ENCODE data around the gene OR56B4.
"Not testable (repeated sequence)": the region's sequence is repeated elsewhere in the genome, so short reads cannot be mapped to it uniquely, and the experiment has no call there.

The OR56B4 gene

GRCh38 chr11:6107384-6107783 is at the start of gene OR56B4:
TSS of gene OR56B4 (plus strand) at chr11:6107684. CDS start at chr11:6107779, 95 bp downstream.
- not testable (repeated sequence) for H3K4me3 ChIP-seq (ENCODE audit: low read depth, low read length); DNase-seq (ENCODE audit: low read depth)

DNA sequence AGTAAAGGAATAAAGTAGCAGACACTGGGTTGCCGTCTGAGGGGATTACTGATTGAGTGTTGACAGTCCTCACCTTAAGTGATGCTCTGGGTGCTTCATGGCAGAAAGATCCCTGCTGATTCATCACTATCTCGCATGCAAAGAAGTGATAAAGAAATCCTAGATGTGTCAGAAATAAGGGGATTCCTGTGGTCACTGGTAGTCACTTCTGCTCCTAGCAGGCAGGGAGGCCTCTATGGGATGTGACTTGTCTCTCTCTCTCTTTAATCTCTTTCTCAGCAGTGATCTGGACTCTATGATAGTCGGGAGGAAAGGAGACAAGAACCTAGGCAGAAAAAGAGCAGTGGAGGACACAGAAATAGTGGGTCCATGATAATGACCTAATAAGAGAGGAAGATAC is 46.0 kb upstream of the OR56B4 start:
- no peak for TF ChIP-seq CTCF (IDR thresholded peaks at IDR 0.05; ENCODE audit: control insufficient read depth, extremely low read depth, insufficient read depth)
- H3K4me3 ChIP-seq (ENCODE audit: low read depth, low read length): no peak overlapping the region
- DNase-seq (ENCODE audit: low read depth): no peak

DNA sequence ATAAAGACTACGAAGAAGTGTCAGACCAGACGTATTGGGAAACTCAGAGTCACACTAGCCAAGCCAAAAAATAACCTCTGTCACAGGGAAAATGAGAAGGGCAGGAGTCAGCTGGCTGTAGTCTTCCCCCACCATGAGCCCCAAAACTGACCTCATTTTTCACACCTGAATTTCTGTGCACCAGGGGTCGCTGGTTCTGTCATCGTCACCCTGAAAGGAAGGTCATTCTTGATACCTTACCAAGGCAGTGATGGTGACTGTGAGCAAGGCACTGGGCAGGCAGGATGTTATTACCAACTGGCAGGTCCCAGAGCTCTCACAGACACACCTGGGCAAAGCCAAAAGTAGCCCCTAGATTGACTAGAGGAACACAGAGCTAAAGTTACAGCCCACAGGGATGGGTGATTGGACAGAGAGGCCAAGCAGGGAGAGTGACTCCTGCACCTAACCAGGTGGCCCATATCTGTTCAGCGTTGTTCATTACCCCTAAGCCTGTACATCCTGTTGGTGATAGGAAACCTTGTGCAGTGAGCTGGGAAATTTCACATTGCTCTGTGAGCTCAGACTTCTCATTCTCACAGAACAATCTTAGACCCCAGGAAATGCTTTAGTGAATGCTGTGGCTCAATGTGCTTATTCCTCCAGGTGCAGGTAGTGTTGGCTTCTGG is 44.7 kb upstream of the OR56B4 start:
- TF ChIP-seq CTCF (IDR thresholded peaks at IDR 0.05; ENCODE audit: control insufficient read depth, extremely low read depth, insufficient read depth): no peak
- no peak for DNase-seq (ENCODE audit: low read depth)
- H3K4me3 ChIP-seq (ENCODE audit: low read depth, low read length): no peak overlapping the region

DNA sequence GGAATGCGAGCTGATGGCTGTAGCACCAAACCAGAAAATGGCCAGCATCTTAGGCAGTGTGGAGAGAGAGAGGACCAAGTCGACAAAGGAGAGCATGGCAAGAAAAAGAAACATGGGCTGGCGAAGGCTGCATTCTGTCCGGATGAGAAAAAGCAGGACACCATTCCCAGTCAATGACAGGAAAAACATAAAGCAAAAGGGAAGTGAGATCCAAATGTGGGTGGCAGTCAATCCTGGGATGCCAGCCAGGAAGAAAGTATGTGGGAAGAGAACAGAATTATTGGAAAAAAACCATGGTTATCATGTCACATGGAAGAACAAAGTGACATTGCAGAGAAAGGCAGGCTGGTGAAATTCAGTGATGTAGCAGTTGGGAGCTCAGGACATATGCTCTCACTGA is 40.0 kb upstream of the OR56B4 start:
- no peak for TF ChIP-seq CTCF (IDR thresholded peaks at IDR 0.05; ENCODE audit: control insufficient read depth, extremely low read depth, insufficient read depth)
- DNase-seq (ENCODE audit: low read depth): no peak
- no peak overlapping the region for H3K4me3 ChIP-seq (ENCODE audit: low read depth, low read length)

DNA sequence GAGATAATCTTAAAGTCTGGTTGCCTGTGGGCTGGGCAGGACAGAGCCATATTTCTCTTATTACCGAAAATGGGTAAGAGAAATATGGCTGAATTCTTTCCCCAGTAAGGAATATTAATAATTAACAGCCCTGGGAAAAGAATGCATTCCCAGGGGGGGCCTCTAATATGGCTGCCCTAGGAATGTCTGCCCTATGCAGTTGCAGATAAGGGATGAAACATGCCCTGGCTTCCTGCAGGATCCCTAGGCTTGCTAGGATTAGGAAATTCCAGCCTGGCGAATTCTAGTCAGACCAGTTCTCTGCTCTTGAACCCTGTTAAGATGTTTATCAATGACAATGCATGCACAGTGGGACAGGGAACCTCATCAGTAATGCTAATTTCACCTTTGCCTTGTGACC is 31.0 kb upstream of the OR56B4 start:
- not testable (repeated sequence) for DNase-seq (ENCODE audit: low read depth); H3K4me3 ChIP-seq (ENCODE audit: low read depth, low read length)

DNA sequence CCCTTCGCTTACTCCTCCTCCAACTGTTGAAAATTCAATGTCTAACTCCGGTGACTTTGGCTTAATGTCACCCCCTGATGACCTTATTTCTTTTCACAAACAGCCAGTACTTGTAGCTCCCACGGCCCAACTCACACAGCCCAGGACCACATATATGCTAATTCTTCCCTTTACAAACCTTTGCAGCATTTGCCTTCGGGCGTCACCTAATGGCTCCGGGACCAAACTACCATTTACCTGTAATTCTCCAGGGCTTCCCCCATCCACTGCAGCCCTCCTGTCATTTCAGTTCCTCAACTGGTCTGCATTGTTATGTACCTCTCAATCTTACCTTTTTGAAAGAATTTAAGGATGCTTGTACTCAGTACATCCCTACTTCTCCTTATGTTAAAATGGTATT is 29.8 kb upstream of the OR56B4 start:
- no peak for DNase-seq (ENCODE audit: low read depth)
- TF ChIP-seq CTCF (IDR thresholded peaks at IDR 0.05; ENCODE audit: control insufficient read depth, extremely low read depth, insufficient read depth): no peak
- H3K4me3 ChIP-seq (ENCODE audit: low read depth, low read length): no peak overlapping the region

- TF ChIP-seq CTCF (IDR thresholded peaks at IDR 0.05; ENCODE audit: control insufficient read depth, extremely low read depth, insufficient read depth): no peak
- H3K4me3 ChIP-seq (ENCODE audit: low read depth, low read length): no peak overlapping the region
- DNase-seq (ENCODE audit: low read depth): no peak
Observed at GRCh38 chr11:6079463-6079862, 28.0 kb upstream of the OR56B4 start.

GRCh38 chr11:6083129-6083528 is 24.4 kb upstream of the OR56B4 start:
- no peak for TF ChIP-seq CTCF (IDR thresholded peaks at IDR 0.05; ENCODE audit: control insufficient read depth, extremely low read depth, insufficient read depth)
- H3K4me3 ChIP-seq (ENCODE audit: low read depth, low read length): no peak overlapping the region
- no peak for DNase-seq (ENCODE audit: low read depth)
